GM18526 (cell line): ENCODE measurements around the gene CARS1.

Experiments
- POLR2A ChIP-seq: IDR thresholded peaks from 3 replicates; pipeline ENCODE4 v1.6.1; 2011; ENCODE audit not compliant: insufficient read length; ENCODE audit errors: extremely low read depth

CARS1 gene

GRCh38 chr11:3057069-3057963, at the start of gene CARS1:
TSS of gene CARS1 (minus strand) at chr11:3057423. CDS start at chr11:3057367, 56 bp downstream.
- TF ChIP-seq POLR2A: peak; percentile 77

GRCh38 chr11:3105791-3106735, 48.8 kb upstream of the CARS1 start:
- no peak for TF ChIP-seq POLR2A

GRCh38 chr11:3104961-3105790, 48.0 kb upstream of the CARS1 start:
- TF ChIP-seq POLR2A: no peak

- no peak for TF ChIP-seq POLR2A
These were observed 47.0 kb upstream of the CARS1 start for GRCh38 chr11:3104051-3104714.

- TF ChIP-seq POLR2A: no peak
These were observed 45.9 kb upstream of the CARS1 start for GRCh38 chr11:3103076-3103475.

- TF ChIP-seq POLR2A: no peak
These were observed 45.4 kb upstream of the CARS1 start for GRCh38 chr11:3102641-3102921.

- no peak for TF ChIP-seq POLR2A
These were observed 44.9 kb upstream of the CARS1 start for GRCh38 chr11:3101921-3102640.

GRCh38 chr11:3099178-3099577, 42.0 kb upstream of the CARS1 start:
- TF ChIP-seq POLR2A: no peak

GRCh38 chr11:3096909-3097530, 39.8 kb upstream of the CARS1 start:
- TF ChIP-seq POLR2A: no peak

- no peak for TF ChIP-seq POLR2A
These were observed 38.6 kb upstream of the CARS1 start for GRCh38 chr11:3095712-3096361.

- no peak for TF ChIP-seq POLR2A
These were observed 37.1 kb upstream of the CARS1 start for GRCh38 chr11:3094223-3094824.

- no peak for TF ChIP-seq POLR2A
These were observed 36.3 kb upstream of the CARS1 start for GRCh38 chr11:3093281-3094191.
